Measurements from ENCODE around the gene TMED1.

The TMED1 gene

DNA sequence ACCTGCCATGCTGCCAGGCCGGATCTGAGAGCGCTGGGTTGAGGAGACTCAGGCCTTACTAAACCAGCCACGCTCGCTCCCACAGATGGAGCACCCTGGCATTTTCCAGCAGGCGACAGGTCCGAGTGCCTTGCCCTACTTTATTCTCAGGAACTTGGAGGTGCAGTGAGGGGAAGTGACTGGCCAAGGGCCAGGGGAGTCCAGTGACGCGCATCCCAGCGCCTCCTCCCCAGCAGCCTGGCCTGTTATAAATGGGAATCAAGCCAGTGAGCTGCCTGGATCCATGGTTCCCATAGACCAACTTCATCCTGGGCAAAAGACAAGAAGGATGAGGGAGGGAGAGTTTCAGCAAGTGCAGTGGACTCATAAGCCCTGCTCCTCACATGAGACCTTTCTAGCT, 35.5 kb downstream of the TMED1 start:
- Histone ChIP-seq H3K27ac (ENCODE audit: low read depth, low read length, poor library complexity, severe bottlenecking) (no peak overlapping the region), H4K20me1 (ENCODE audit: insufficient read depth, low read length) (no peaks in the 10 kb centered on the region), H3K79me2 (ENCODE audit: insufficient read depth, low read length) (no peaks in the 10 kb centered on the region), H3K9me2 (ENCODE audit: low read depth, low read length) (no peaks in the 10 kb centered on the region), H2AFZ (ENCODE audit: low read length) (no peak overlapping the region), H3K9ac (ENCODE audit: low read length) (no peak overlapping the region), H3K4me3 (ENCODE audit: low read depth, low read length, poor library complexity, severe bottlenecking) (no peak overlapping the region), H3K9me3 (ENCODE audit: low read length) (no peaks in the 10 kb centered on the region), H3K4me1 (ENCODE audit: insufficient read depth, low read length, severe bottlenecking) (peaks cover 12% of the 10 kb centered on the region), H3K36me3 (ENCODE audit: insufficient read depth, low read length) (peaks cover 86% of the 10 kb centered on the region), H3F3A (ENCODE audit: insufficient read depth, low read length) (no peaks in the 10 kb centered on the region), H3K27me3 (ENCODE audit: insufficient read depth, low read length) (no peaks in the 10 kb centered on the region), H3K4me2 (ENCODE audit: low read length) (no peak overlapping the region)
- TF ChIP-seq, protein P1, sequence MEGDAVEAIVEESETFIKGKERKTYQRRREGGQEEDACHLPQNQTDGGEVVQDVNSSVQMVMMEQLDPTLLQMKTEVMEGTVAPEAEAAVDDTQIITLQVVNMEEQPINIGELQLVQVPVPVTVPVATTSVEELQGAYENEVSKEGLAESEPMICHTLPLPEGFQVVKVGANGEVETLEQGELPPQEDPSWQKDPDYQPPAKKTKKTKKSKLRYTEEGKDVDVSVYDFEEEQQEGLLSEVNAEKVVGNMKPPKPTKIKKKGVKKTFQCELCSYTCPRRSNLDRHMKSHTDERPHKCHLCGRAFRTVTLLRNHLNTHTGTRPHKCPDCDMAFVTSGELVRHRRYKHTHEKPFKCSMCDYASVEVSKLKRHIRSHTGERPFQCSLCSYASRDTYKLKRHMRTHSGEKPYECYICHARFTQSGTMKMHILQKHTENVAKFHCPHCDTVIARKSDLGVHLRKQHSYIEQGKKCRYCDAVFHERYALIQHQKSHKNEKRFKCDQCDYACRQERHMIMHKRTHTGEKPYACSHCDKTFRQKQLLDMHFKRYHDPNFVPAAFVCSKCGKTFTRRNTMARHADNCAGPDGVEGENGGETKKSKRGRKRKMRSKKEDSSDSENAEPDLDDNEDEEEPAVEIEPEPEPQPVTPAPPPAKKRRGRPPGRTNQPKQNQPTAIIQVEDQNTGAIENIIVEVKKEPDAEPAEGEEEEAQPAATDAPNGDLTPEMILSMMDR (IDR thresholded peaks at IDR 0.05; ENCODE audit: low read length): no peak
- TF ChIP-seq EZH2 (IDR thresholded peaks at IDR 0.05; ENCODE audit: borderline replicate concordance, low read length): no peak

DNA sequence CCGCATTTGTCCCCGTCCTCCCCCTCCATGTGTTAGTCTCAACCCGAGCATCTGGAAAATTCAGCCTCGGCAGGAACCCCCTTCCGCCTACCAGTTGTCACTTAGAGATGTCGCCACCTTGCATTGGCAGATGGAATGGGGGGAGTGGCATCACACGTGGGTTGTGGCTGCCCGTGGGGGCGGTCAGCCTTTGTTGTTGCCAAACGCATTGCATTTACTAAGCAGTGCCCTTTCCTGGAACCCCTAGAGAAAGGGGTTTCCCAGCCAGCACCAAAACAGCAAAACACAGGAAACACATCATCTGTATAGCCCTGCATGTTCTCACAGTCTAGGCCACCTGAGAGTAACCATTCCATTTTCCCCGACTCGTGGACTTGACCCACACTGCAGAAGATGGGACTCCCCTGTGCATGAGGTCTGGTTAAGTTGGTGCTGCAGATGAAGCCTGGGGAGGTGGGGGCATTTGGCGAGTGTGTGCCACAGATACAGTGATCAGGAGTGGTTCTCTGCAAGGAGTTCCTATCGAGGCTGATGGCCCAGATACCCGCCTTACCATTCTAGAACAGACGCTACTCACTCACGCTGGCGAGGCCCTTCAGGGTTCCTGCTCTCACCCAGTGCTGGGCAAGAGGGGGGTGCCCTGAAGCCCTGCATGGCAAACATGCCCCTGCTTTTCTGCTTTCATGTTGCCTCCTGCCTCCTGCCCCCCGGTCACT, 38.3 kb downstream of the TMED1 start:
- H3K9me3 ChIP-seq (ENCODE audit: low read length): no peaks in the 10 kb centered on the region
- no peak for TF ChIP-seq EZH2 (IDR thresholded peaks at IDR 0.05; ENCODE audit: borderline replicate concordance, low read length)
- TF ChIP-seq, protein P1 (IDR thresholded peaks at IDR 0.05; ENCODE audit: low read length): no peak
- H3K4me3 ChIP-seq (ENCODE audit: low read depth, low read length, poor library complexity, severe bottlenecking): no peak overlapping the region
- H3F3A ChIP-seq (ENCODE audit: insufficient read depth, low read length): no peaks in the 10 kb centered on the region
- no peak overlapping the region for H2AFZ ChIP-seq (ENCODE audit: low read length)
- H3K9ac ChIP-seq (ENCODE audit: low read length): no peak overlapping the region; the same call in 1 of the 2 replicates
- H3K79me2 ChIP-seq (ENCODE audit: insufficient read depth, low read length): no peaks in the 10 kb centered on the region
- H3K4me1 ChIP-seq (ENCODE audit: insufficient read depth, low read length, severe bottlenecking): peaks cover 12% of the 10 kb centered on the region
- no peaks in the 10 kb centered on the region for H3K9me2 ChIP-seq (ENCODE audit: low read depth, low read length)
- H3K27me3 ChIP-seq (ENCODE audit: insufficient read depth, low read length): no peaks in the 10 kb centered on the region
- H3K36me3 ChIP-seq (ENCODE audit: insufficient read depth, low read length): peaks cover 82% of the 10 kb centered on the region
- no peak overlapping the region for H3K4me2 ChIP-seq (ENCODE audit: low read length)
- H3K27ac ChIP-seq (ENCODE audit: low read depth, low read length, poor library complexity, severe bottlenecking): peak overlapping the region; percentile 32
- no peaks in the 10 kb centered on the region for H4K20me1 ChIP-seq (ENCODE audit: insufficient read depth, low read length)

DNA sequence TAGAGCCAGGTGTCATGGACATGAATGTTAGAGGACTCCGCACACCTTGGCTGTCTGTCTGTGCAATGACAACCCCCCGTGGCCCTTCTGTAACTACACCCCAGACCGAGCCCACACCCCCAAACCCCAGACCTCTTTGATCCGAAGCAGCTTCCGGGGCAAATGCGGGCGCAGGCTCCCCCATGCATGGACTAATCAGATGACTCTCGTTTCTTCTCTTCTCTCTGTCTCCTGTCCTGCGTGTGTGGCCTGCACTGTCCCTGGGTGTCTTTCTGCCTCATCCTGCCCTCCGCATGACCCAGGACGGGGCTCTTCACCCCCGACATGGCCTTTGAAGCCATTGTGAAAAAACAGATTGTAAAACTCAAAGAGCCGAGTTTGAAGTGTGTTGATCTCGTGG, 38.9 kb downstream of the TMED1 start:
- no peaks in the 10 kb centered on the region for H3K9me2 ChIP-seq (ENCODE audit: low read depth, low read length)
- TF ChIP-seq, protein P1 (IDR thresholded peaks at IDR 0.05; ENCODE audit: low read length): no peak
- no peak for TF ChIP-seq EZH2 (IDR thresholded peaks at IDR 0.05; ENCODE audit: borderline replicate concordance, low read length)
- H3K4me2 ChIP-seq (ENCODE audit: low read length): no peak overlapping the region
- no peak overlapping the region for H3K4me3 ChIP-seq (ENCODE audit: low read depth, low read length, poor library complexity, severe bottlenecking)
- H3K9ac ChIP-seq (ENCODE audit: low read length): no peak overlapping the region; the same call in 1 of the 2 replicates
- no peak overlapping the region for H2AFZ ChIP-seq (ENCODE audit: low read length)
- no peaks in the 10 kb centered on the region for H3K79me2 ChIP-seq (ENCODE audit: insufficient read depth, low read length)
- H3F3A ChIP-seq (ENCODE audit: insufficient read depth, low read length): no peaks in the 10 kb centered on the region
- H3K9me3 ChIP-seq (ENCODE audit: low read length): no peaks in the 10 kb centered on the region
- H3K27ac ChIP-seq (ENCODE audit: low read depth, low read length, poor library complexity, severe bottlenecking): peak overlapping the region; percentile 32
- peaks cover 12% of the 10 kb centered on the region for H3K4me1 ChIP-seq (ENCODE audit: insufficient read depth, low read length, severe bottlenecking)
- H3K36me3 ChIP-seq (ENCODE audit: insufficient read depth, low read length): peaks cover 77% of the 10 kb centered on the region
- H3K27me3 ChIP-seq (ENCODE audit: insufficient read depth, low read length): no peaks in the 10 kb centered on the region
- no peaks in the 10 kb centered on the region for H4K20me1 ChIP-seq (ENCODE audit: insufficient read depth, low read length)

Data from OCI-LY1 (cell line).